Activated T-helper 1 cell treated with anti-CD3 and anti-CD28 coated beads, Interleukin-12 subunit alpha, Interleukin-12 subunit beta, Interleukin-2, Interleukin-4 antibody, amounts not matched to agents 30 ng/mL and 10 ng/mL and 1 ng/mL, durations not matched to agents 14 hours and 24 hours and 36 hours (primary cell): ENCODE measurements around the gene OTOG. TPM values are rescaled to one million over a fixed set of nuclear protein-coding genes. Genes with fewer than 3 reads are reported as not detected.

ENCODE experiments used
- DNase-seq: peaks from one replicate; pipeline ENCODE4 v3.0.0; 2021; ENCODE audit warnings: low spot score
- H3K27ac Mint-ChIP-seq: one replicate; pipeline ENCODE4 v1.8.0; 2021; ENCODE audit warnings: mild to moderate bottlenecking, mixed read lengths
- H3K27me3 Mint-ChIP-seq: one replicate; pipeline ENCODE4 v1.8.0; 2022; ENCODE audit warnings: mild to moderate bottlenecking, moderate library complexity, mixed read lengths; ENCODE audit not compliant: insufficient read depth
- H3K36me3 Mint-ChIP-seq: one replicate; pipeline ENCODE4 v1.8.0; 2021; ENCODE audit warnings: low read depth, mixed read lengths
- H3K4me1 Mint-ChIP-seq: one replicate; pipeline ENCODE4 v1.8.0; 2021; ENCODE audit warnings: low read depth, mixed read lengths
- H3K4me3 Mint-ChIP-seq: one replicate; pipeline ENCODE4 v1.8.0; 2021; ENCODE audit warnings: mild to moderate bottlenecking, moderate library complexity, mixed read lengths
- H3K9me3 Mint-ChIP-seq: one replicate; pipeline ENCODE4 v1.8.0; 2021; ENCODE audit warnings: mixed read lengths
- intact Hi-C: fragments of 100-400 bp; cut with micrococcal nuclease; formaldehyde crosslinking; loops from one replicate; pipeline ENCODE4 v1.15.1; 2024
- total RNA-seq: library from RNA; stranded (reverse); gene quantifications from 2 replicates; pipeline ENCODE4 v1.2.3, GENCODE V29; 2022

The OTOG gene
- total RNA-seq, 1 donor from 2014 or later, result not detected

GRCh38 chr11:17548444-17548843, 1.4 kb downstream of the OTOG start:
- H3K27ac Mint-ChIP-seq, result no peak overlapping the region
- DNase-seq, result no peak
- peaks cover 5% of the 10 kb centered on the region for H3K4me1 Mint-ChIP-seq
- no peaks in the 10 kb centered on the region for H3K36me3 Mint-ChIP-seq
- H3K9me3 Mint-ChIP-seq, result no peaks in the 10 kb centered on the region
- H3K4me3 Mint-ChIP-seq, result no peak overlapping the region
- intact Hi-C loops, result no loop called here
- peaks cover 30% of the 10 kb centered on the region for H3K27me3 Mint-ChIP-seq

GRCh38 chr11:17550450-17551346, 3.6 kb downstream of the OTOG start:
- H3K4me1 Mint-ChIP-seq, result peaks cover 5% of the 10 kb centered on the region
- H3K36me3 Mint-ChIP-seq, result no peaks in the 10 kb centered on the region
- intact Hi-C loops, result no loop called here
- no peak overlapping the region for H3K27ac Mint-ChIP-seq
- no peak for DNase-seq
- no peaks in the 10 kb centered on the region for H3K9me3 Mint-ChIP-seq
- no peak overlapping the region for H3K4me3 Mint-ChIP-seq
- peaks cover 17% of the 10 kb centered on the region for H3K27me3 Mint-ChIP-seq

GRCh38 chr11:17551347-17552040, 4.4 kb downstream of the OTOG start:
- peaks cover 5% of the 10 kb centered on the region for H3K4me1 Mint-ChIP-seq
- no peaks in the 10 kb centered on the region for H3K9me3 Mint-ChIP-seq
- DNase-seq, result no peak
- H3K36me3 Mint-ChIP-seq, result no peaks in the 10 kb centered on the region
- no peak overlapping the region for H3K27ac Mint-ChIP-seq
- peaks cover 14% of the 10 kb centered on the region for H3K27me3 Mint-ChIP-seq
- no peak overlapping the region for H3K4me3 Mint-ChIP-seq
- intact Hi-C loops, result no loop called here

- H3K4me3 Mint-ChIP-seq, result no peak overlapping the region
- peaks cover 5% of the 10 kb centered on the region for H3K4me1 Mint-ChIP-seq
- intact Hi-C loops, result no loop called here
- no peak overlapping the region for H3K27ac Mint-ChIP-seq
- H3K27me3 Mint-ChIP-seq, result peaks cover 10% of the 10 kb centered on the region
- no peaks in the 10 kb centered on the region for H3K9me3 Mint-ChIP-seq
- no peak for DNase-seq
- no peaks in the 10 kb centered on the region for H3K36me3 Mint-ChIP-seq
Measured at GRCh38 chr11:17552041-17552355, 4.9 kb downstream of the OTOG start.

GRCh38 chr11:17552392-17553248, 5.6 kb downstream of the OTOG start:
- H3K9me3 Mint-ChIP-seq, result no peaks in the 10 kb centered on the region
- intact Hi-C loops, result no loop called here
- H3K4me1 Mint-ChIP-seq, result peaks cover 5% of the 10 kb centered on the region
- no peak for DNase-seq
- H3K27ac Mint-ChIP-seq, result no peak overlapping the region
- no peak overlapping the region for H3K4me3 Mint-ChIP-seq
- peaks cover 5% of the 10 kb centered on the region for H3K27me3 Mint-ChIP-seq
- H3K36me3 Mint-ChIP-seq, result no peaks in the 10 kb centered on the region

GRCh38 chr11:17553249-17553546, 6.1 kb downstream of the OTOG start:
- no peak for DNase-seq
- no peaks in the 10 kb centered on the region for H3K36me3 Mint-ChIP-seq
- H3K27ac Mint-ChIP-seq, result no peak overlapping the region
- H3K9me3 Mint-ChIP-seq, result no peaks in the 10 kb centered on the region
- peaks cover 5% of the 10 kb centered on the region for H3K27me3 Mint-ChIP-seq
- intact Hi-C loops, result no loop called here
- no peak overlapping the region for H3K4me3 Mint-ChIP-seq
- peaks cover 5% of the 10 kb centered on the region for H3K4me1 Mint-ChIP-seq

- intact Hi-C loops, result no loop called here
- no peak for DNase-seq
- H3K27me3 Mint-ChIP-seq, result no peaks in the 10 kb centered on the region
- no peaks in the 10 kb centered on the region for H3K9me3 Mint-ChIP-seq
- H3K4me3 Mint-ChIP-seq, result no peak overlapping the region
- H3K27ac Mint-ChIP-seq, result no peak overlapping the region
- no peaks in the 10 kb centered on the region for H3K36me3 Mint-ChIP-seq
- H3K4me1 Mint-ChIP-seq, result peaks cover 5% of the 10 kb centered on the region
Measured at GRCh38 chr11:17554487-17554886, 7.4 kb downstream of the OTOG start.

- DNase-seq, result no peak
- Mint-ChIP-seq H3K36me3 (no peaks in the 10 kb centered on the region), H3K4me3 (no peak overlapping the region), H3K9me3 (no peaks in the 10 kb centered on the region), H3K27ac (no peak overlapping the region), H3K27me3 (no peaks in the 10 kb centered on the region), H3K4me1 (no peaks in the 10 kb centered on the region)
- intact Hi-C loops, result no loop called here
Measured at GRCh38 chr11:17556999-17557398, 9.9 kb downstream of the OTOG start.

GRCh38 chr11:17558025-17558780, 11.1 kb downstream of the OTOG start:
- no peak for DNase-seq
- Mint-ChIP-seq H3K36me3 (no peaks in the 10 kb centered on the region), H3K27me3 (no peaks in the 10 kb centered on the region), H3K9me3 (no peaks in the 10 kb centered on the region), H3K4me3 (no peak overlapping the region), H3K27ac (no peak overlapping the region), H3K4me1 (no peaks in the 10 kb centered on the region)
- intact Hi-C loops, result no loop called here

- no peaks in the 10 kb centered on the region for H3K36me3 Mint-ChIP-seq
- H3K9me3 Mint-ChIP-seq, result no peaks in the 10 kb centered on the region
- no peak for DNase-seq
- no peaks in the 10 kb centered on the region for H3K27me3 Mint-ChIP-seq
- no peaks in the 10 kb centered on the region for H3K4me1 Mint-ChIP-seq
- intact Hi-C loops, result no loop called here
- H3K4me3 Mint-ChIP-seq, result no peak overlapping the region
- H3K27ac Mint-ChIP-seq, result no peak overlapping the region
Measured at GRCh38 chr11:17558916-17559315, 11.9 kb downstream of the OTOG start.

- Mint-ChIP-seq H3K4me3 (no peak overlapping the region), H3K27me3 (no peaks in the 10 kb centered on the region)
- intact Hi-C loops, result no loop called here
Measured at GRCh38 chr11:17559341-17560087, 12.5 kb downstream of the OTOG start.

More at GRCh38 chr11:17559341-17560087, 12.5 kb downstream of the OTOG start:
- Mint-ChIP-seq H3K4me1 (no peaks in the 10 kb centered on the region), H3K36me3 (no peaks in the 10 kb centered on the region), H3K27ac (no peak overlapping the region), H3K9me3 (no peaks in the 10 kb centered on the region)
- no peak for DNase-seq
